ENCODE data around the gene DCLRE1C.
"Not testable (repeated sequence)": the region's sequence is repeated elsewhere in the genome, so short reads cannot be mapped to it uniquely, and the experiment has no call there.

The DCLRE1C gene

DNA sequence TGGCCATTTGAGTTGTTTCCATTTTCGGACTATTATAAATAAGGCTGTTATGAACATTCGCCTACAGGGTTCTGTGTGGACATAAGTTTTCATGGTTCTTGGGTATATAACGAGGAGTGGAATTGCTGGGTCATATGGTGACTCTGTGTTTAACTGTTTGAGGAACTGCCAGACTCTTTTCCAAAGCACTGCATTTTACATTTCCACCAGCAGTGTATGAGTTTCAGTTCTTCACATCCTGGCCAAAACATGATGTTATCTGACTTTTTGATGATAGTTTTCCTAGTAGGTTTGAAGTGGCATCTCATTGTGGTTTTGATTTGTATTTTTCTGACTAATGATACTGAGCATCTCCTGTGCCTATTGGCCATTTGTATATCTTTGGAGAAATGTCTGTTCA is 69.8 kb downstream of the DCLRE1C start:
- DNase-seq (ENCODE audit: low read depth): no peak

DNA sequence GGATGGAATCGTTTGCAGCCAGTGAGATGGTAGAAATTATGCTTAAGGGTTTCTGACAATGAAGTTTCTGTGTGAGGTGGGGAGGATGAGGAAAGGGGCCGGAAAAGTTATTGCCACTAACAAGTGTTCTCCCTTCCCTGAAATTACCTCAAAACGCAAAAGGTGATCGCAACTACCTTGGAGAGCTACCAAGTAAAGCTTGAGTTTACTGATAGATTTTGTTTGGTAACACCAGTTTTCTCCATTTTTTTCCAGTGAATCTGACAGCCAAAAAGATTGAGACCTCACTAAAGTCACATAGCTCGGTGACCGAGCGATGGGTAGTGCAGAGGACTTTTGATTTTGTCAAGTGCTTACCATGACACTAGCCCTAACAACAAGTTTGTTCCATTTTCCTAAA is 73.7 kb downstream of the DCLRE1C start:
- no peak for DNase-seq (ENCODE audit: low read depth)

DNA sequence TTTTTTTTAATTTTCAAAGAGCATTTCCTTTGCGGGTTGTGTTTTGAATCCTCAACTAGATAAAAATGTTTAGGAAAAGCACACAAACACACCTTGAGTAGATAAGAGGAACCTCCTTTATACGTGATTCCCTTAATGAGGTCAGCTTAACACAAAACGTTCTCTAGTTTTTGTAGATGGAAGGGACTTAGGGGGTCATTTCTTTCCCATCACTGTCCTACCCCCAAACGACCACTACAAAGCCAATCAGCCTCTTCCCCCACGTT is 74.0 kb downstream of the DCLRE1C start:
- DNase-seq (ENCODE audit: low read depth): no peak

DNA sequence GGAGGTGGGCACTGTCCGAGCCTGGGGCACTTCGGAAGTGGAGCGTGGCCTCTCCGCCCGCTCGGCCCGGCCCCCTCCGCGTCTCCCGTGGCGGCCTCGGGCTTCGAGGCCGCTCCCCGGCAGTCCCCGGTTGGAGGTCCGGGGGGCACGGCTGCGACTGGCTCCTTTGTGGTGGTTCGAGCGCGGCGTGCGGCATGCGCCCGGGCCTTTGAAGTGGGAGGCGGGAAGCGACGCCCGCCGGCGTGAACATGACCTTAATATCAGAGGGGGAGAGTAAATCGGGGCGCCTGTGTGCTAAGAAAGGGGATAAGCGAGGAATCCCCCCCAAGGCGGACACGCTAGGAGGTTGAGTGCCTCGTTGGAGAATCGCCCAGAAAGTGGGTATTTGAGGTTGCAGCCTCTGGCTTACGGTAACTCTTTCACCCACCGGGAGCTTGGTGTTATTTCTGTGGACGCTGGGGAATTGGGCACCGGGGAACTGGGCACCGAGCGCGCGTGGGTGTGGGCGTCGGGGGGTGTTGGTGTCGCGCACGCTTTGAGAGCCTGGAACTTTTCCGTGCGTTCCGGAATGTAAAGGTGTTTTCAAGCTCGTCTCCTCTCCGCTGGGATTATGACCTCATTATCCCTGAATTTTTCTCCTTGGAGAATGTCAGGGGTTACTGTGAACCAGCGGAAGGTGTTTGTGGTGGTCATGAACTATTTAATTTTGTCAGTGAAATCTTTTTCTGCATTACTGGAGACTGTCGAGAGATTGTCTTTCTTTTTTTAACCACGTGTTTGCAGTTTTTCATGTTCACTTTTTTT is 74.6 kb downstream of the DCLRE1C start:
- DNase-seq (ENCODE audit: low read depth): peak; percentile 14

DNA sequence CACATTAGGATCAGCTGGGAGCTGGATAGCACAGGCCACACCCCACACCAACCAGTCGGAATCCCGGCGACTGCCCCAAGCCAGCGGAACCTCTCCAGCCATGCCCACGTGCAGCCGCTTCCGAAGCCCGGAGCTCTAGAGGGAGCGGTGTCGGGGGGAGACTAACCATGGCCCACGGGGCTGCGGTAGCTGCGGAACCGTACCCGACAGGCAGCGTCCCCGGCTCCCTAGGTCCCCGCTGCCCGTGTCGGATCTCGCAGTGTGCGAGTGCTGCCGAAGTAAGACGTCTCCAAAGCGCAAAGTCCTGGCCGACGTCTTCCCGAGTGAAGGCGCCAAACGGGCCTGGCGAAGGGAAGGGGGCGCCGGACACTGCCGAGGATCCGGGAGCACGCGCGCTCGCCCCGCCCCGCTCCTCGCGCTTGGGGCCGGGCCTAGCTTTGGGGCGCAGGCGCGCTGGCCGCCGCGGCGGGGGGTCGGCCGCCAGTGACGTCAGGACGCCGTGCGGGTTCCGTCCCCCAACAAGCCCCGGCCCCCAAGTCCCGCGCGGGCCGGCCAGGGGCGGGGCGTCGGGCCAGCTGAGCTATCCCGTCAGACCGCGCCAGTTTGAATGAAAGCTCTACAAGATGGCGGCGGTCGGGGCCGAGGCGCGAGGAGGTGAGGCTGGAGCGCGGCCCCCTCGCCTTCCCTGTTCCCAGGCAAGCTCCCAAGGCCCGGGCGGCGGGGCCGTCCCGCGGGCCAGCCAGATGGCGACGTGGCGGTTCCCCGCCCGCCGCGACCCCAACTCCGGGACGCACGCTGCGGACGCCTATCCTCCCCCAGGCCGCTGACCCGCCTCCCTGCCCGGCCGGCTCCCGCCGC is 75.4 kb downstream of the DCLRE1C start, which contains the start of gene SUV39H2:
TSS of gene SUV39H2 (plus strand) at position 601 of the 858 bp plus-strand sequence. CDS start at position 624, 23 bp downstream.
- DNase-seq (ENCODE audit: low read depth): peak; percentile 82

DNA sequence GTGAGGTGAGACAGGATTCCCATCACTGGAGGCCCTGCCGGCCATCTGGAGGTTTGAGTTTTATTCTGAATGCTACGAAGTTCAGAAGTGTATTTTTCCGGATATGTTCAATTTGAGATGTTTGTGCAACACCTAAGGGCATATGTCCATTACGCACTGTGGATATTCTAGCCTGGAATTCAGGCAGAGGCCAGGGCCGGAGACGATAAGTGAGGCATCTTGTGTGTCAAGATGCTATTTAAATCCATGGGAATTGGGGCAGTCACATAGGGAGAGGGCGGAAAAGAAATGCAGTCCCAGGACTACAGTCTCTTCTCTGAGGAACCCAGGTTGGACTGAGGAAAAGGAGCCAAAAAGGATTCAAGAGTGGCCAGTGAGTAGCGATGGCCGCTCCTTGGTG is 77.1 kb downstream of the DCLRE1C start:
- no peak for DNase-seq (ENCODE audit: low read depth)

DNA sequence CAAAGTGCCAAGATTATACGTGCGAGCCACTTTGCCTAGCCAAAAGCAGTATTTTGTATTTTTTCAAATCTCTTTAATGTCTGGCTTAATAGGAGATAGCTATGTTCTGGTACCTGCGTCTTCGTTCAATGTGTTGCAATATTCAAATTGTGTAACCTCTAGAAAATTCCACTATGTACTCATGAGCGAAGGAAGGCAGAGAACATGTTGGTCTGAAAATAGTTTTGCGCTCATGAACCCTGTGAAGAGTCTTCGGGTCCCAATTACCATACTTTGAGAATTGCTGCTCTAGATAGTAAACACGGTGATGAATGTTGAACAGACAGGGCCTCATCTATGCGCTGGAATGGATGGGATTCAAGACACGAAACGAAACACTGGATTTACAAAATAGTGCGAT is 78.0 kb downstream of the DCLRE1C start:
- DNase-seq (ENCODE audit: low read depth): no peak

DNA sequence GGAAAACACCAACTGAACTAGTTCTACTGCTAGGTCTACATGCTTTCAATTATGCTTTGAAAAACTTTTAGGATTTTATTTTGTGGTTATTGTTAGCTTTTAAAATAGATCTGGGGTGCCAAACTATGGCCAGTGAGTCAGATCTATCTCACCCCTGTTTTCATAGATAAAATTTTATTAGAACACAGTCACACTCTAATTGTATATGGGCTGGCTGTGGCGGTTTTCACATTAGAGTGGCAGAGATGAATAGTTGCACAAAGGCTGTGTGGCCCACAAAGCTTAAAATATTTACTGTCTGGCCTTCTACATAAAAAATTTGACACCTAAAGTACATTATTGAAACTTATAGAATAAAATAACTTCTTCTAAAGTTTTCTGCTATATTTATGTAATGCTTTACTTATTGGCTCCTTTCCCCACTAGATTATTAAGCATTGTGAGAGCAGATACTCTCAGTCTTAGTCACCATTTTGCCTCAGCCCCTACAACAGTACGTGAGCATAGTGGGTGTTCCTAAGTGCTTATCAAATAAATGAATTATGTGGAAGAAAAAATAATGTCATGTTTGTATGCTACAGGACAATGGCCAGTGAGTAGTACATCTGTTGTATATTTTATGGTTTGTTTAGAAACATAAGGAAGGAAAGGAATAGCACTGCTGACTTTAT is 80.7 kb downstream of the DCLRE1C start:
- no peak for DNase-seq (ENCODE audit: low read depth)

DNA sequence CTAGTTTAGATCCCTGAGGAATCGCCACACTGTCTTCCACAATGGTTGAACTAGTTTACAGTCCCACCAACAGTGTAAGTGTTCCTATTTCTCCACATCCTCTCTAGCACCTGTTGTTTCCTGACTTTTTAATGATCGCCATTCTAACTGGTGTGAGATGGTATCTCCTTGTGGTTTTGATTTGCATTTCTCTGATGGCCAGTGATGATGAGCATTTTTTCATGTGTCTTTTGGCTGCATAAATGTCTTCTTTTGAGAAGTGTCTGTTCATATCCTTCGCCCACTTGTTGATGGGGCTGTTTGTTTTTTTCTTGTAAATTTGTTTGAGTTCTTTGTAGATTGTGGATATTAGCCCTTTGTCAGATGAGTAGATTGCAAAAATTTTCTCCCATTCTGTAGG is 89.0 kb downstream of the DCLRE1C start:
- DNase-seq (ENCODE audit: low read depth): not testable (repeated sequence)

DNA sequence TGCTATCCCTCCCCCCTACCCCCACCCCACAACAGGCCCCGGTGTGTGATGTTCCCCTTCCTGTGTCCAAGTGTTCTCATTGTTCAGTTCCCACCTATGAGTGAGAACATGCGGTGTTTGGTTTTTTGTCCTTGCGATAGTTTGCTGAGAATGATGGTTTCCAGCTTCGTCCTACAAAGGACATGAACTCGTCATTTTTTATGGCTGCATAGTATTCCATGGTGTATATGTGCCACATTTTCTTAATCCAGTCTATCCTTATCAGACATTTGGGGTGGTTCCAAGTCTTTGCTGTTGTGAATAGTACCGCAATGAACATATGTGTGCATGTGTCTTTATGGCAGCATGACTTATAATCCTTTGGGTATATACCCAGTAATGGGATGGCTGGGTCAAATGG is 89.4 kb downstream of the DCLRE1C start:
- DNase-seq (ENCODE audit: low read depth): not testable (repeated sequence)

DNA sequence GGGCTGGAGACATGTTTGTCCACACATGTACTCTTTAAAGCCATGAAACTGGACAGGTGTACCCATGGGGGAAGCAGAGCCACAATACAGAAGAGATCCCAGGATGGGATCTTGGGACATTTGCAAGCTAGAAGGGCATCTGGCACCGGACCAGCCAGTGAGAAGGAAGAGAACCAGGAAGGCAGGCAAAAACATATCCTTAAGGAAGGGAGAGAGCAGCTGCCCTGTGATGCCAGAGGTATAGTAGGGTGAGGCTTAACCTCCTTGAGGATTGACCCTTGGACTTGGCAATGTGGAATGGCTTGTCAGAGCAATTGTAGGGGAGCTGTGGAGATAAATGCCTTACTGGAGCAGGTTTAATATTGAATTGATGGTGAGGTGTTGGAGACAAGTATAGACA is 93.1 kb downstream of the DCLRE1C start:
- no peak for DNase-seq (ENCODE audit: low read depth)

DNA sequence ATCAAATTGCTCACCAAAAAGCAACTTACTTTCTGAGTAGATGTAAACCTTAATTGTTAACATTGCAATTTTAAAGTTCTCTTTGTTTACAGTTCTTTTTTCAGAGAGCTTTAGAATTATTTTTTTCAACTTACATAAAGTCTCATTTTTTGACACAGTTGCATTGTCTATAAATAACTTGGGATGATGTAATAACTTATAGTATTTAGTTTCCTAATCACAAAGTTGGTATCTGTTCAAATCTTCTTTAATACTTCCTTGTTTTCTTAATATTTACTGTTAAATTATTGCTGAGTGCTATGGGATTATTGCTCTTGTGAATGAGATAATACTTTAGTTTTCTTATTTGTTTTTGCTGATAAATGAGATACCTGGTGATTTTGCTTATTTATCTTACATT is 94.1 kb downstream of the DCLRE1C start:
- no peak for DNase-seq (ENCODE audit: low read depth)

DNA sequence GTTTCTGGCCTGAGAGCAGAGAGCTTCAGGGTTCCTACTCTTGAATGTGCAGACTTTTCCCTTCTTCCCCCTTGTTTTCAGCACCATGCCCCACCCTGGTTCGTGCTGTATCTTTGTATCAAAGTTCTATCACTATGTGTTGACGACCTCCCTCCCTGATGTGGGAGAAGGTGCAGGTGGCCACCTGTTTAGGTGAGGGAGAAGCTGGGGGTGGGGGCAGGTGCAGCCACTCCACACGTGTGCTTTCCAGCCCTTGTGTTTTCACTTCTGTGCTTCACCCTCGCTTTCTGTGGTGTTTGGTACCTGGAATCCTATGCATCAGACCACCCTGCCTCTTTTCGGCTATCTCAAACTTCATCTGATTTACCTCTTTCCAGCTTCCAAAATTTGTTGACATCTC is 94.9 kb downstream of the DCLRE1C start:
- no peak for DNase-seq (ENCODE audit: low read depth)

DNA sequence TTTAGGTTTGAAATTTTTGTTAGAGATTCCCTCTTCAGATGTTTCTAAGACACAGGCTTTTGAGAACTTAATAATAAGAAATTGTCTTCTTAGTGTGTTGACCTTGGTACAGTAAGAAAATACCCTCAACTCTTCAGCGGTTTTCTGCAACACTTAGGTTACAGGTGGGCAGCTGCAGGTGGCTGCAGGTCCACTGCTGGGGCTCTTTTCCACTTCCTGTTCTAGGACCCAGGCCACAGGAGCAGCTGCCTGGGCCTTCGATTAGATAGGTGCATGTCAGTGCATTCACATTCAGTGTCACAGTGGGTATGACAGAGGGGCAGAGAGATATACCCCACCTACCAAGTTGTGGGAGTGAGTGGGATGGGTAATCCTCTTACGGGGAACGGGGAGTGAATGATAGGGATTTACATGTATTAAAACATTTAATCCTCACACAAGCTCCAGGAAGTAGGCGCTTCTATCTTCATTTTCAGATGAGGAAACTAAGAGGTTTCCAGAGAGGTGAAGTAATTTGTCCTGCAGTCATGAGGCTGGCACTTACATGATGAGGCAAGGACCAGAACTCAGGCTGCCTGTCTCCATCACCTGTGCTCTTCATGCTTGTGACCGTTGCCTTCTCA is 95.4 kb downstream of the DCLRE1C start:
- DNase-seq (ENCODE audit: low read depth): no peak

DNA sequence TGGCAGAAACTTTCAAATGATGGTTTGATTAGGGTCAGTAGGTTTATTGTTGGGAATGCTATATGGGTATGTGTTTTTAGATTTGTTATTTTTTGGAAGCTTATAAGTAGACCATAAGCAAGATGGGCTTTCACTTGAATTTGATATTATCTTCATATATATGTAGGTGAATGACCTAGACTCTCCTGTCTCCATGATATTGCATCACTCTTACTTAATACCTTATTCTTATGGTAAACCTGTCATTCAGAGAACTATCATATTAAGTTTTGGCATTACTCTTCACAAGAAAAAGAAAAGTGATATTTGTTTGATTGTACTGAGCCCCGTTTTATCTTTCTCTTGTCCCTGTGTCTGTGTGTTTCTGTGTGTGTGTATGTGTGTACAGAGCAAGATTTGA is 98.4 kb downstream of the DCLRE1C start:
- DNase-seq (ENCODE audit: low read depth): no peak

DNA sequence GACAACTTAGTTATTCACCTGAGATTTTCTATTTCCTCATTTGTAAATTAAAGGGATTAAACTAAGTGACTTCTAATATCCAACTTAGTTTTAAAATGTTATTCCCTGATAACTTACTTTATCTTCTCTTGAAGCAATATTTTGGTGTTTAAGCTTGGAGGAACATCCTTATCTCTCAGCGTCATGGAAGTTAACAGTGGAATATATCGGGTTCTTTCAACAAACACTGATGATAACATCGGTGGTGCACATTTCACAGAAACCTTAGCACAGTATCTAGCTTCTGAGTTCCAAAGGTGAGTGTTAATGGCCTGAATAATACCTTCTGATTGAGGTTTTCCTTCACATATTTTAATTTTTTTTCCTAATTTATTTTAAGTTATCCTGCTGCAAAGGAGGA is 101.7 kb downstream of the DCLRE1C start:
- DNase-seq (ENCODE audit: low read depth): no peak
